Mesenteric fat pad (tissue), 1 donor: ENCODE measurements around the gene RAB36. TPM values are rescaled to one million over a fixed set of nuclear protein-coding genes. Genes with fewer than 3 reads are reported as not detected.

Experiments
- DNase-seq: peaks from one replicate; pipeline ENCODE4 v3.0.0-alpha.2; 2020; ENCODE audit warnings: low spot score
- total RNA-seq: library from RNA; stranded (reverse); fragmentation: NEBNext Ultra II Directional; extraction: Animal tissue kit (Norgen Biotek cat#: 25700); gene quantifications from one replicate; pipeline ENCODE4 v1.2.1, GENCODE V29; 2021
- donor health status: DM: yes; HTN: yes; CAD: no.

Gene RAB36
- total RNA-seq, 1 donor from 2014 or later: 3.2 TPM

- DNase-seq: no peak
These were observed 36.8 kb upstream of the RAB36 start for GRCh38 chr22:23108249-23109078.

GRCh38 chr22:23109079-23109347, 36.3 kb upstream of the RAB36 start:
- no peak for DNase-seq

DNA sequence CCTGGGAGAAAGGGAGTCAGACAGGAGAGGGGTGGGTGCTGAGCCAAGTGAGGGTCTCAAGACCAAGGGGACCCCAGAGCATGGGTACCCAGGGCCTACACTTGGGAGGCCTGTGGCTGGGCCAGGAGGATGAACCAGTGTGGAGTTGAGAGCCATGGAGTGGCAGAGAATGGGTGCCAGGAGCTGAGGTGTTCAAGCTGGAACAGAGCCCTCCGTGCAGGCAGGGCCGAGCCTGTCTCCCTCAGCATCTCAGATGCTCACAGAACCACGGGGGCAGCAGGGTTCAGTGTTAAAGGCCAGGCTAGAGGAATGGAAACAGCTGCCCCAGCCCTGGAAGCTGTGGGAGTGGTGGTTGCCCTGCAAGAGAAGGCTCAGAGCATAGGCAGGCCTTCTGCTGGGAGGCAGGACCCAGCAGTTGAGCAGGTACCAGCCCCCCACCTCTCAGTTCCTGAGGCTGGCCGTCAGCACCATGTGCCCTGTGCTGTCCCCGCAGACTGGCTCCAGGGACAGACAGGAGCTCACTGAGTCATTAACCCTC, 35.8 kb upstream of the RAB36 start:
- no peak for DNase-seq

DNA sequence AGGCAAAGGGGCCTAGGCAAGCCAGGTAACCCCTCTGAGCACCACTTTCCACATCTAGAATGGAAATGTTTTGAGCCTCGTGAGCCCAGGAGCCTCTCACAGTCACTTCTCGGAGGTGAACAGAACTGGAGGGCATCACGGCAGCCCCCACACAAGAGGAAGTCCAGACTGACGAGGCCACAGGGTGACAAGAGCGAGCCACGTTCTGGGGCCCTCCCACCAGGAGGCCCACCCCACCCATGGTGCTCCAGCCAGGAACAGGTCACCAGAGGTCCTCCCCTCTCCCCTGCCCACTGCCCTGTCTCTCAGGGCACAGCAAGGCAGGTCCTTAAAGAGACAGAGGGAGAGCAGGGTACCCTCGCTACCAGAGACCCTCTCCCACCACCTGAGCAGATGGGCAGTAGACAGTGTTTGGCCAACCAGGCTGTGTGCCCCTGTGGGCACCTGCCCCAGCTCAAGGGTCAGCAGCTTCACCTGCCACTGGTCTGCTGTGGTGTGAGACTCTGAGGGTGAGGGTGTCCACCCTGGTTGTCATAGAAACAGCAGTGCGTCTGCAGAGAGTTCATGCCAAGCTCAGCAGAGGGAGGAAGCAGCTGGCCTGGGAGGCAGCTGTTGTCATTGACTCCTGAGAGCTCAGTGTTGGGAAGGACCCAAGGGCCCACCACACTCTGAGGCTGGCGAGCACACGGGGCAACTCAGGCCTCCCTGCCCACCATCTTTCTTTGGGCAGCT, 34.9 kb upstream of the RAB36 start:
- no peak for DNase-seq

DNA sequence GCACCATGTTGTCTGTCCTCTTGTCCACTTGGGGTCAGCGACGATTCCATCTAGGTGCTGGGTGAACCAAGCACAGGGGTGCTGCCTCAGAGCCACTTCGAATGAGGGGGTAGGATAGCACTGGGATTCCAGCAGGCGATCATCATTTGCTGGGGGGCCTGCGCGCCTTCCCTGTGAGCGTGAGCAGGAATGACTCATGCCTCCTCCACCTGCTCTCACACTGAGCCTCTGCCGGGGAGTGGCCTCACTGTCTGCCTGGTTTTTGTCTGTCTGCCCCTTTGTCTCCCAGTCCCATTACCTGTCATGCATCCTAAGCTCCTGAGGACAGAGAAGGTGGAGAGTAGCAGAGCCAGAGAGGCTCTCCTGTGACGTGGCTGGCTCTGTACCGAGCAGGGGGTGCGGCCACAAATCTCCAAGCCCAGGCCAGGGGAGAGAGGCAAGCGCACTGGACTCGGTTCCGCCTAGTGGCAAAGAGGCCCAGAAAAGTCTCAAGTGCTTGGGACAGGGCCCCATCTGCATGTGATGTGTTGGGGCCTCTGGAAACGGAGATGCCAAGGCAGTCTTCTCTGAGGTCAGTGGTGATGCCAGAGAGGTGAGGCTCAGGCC, 34.3 kb upstream of the RAB36 start:
- no peak for DNase-seq

DNA sequence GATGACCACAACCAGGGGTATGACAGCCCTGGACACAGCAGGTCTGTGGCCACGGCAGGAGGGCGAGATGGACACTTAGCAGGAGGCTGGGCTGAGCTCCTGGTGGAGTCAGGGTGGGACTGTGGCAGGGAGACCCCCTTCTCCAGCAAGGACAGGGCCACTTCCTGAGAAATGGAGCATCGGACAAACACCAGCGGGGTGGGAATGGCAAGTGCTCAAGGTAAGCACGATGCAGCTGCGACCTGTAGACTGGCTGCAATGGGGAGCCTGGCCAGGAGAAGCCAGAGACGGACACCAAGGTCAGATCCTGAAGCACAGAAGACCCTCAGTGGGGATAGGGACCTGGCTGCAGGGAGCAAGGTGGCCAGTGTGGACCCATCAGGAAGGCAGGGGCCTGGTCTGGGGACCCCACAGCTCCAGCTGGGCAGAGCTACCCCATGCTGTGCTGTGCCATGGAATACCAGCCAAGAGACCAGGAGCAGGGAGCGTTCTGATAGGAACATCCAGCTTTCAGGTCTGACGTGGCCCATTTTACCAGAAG, 32.7 kb upstream of the RAB36 start:
- DNase-seq: no peak

- no peak for DNase-seq
These were observed 32.0 kb upstream of the RAB36 start for GRCh38 chr22:23113067-23113846.

DNA sequence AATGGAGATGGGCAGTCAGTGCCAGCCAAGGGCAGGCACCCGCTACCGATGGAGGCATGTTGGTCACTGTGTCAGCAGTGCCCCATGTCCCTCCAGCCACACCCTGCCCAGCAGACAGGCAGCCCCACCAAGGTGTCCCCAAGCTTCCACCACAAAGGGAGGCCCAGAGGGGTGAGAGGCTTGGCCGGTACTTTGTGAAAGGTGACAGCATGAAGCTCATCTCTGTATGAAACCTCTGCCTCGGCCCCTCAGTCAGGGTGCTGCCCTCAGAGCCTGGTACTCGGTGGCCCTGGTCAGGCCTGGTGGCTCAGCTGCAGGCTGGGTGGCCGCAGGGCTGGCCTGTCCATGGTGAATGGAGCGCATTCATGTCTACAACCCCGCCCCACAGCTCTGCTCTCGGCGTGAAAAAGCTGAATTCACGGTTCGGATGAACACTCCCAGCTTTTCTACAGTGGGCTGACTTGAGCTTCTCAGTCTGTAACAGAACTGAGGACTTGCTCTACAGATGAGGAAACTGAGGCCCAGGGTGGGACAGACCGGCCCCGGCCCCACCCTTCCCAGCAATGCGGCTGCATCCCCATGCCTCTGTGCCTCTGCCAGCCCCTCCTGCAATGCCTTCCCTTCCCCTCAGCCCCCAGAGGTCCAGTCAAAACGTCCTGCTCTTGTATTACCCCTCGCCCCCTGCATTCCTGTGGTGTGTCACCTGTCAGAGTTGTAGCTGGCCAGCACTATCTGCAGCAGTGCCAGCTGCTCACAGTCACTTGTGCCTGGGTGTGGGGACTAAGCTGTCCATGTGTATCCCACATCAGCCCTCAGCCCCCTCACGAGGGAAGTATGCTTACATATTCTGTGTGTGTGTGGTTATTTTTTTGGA, 31.2 kb upstream of the RAB36 start:
- no peak for DNase-seq

DNA sequence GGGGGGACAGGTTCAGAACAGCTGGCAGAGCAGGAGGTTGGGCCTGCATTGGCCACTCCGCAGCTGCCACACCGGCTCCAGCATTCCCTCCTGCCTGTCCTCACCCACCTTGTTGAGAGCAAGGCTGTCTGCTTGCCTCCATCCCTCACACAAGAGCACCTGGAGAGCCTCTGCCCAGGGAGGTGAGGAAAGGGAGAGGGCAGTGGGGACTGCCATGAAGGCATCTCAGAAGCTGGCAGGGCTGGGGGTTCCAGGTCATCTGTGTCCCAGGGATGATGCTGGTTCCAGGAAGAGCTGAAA, 30.6 kb upstream of the RAB36 start:
- DNase-seq: no peak

DNA sequence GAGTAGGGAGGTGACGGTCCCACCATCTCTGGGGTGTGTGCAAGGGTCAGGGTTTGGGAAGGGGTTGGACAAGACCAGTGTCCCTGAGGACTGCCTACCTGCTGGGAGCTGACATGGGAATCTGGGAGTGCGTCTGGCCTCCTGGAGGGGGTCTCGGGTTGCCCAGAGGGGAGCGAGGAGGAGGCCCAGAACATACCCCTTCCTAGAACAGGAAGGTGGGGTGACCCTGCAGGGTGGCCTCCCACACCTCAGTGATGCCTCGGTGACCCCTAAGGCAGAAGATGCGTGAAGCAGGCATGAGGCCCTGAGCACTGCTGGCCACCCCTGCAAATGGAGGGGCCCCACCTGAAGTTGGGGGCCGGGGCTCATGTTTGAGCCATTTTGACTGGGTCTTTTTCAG, 29.9 kb upstream of the RAB36 start:
- no peak for DNase-seq

- no peak for DNase-seq
These were observed 29.3 kb upstream of the RAB36 start for GRCh38 chr22:23115825-23116494.

DNA sequence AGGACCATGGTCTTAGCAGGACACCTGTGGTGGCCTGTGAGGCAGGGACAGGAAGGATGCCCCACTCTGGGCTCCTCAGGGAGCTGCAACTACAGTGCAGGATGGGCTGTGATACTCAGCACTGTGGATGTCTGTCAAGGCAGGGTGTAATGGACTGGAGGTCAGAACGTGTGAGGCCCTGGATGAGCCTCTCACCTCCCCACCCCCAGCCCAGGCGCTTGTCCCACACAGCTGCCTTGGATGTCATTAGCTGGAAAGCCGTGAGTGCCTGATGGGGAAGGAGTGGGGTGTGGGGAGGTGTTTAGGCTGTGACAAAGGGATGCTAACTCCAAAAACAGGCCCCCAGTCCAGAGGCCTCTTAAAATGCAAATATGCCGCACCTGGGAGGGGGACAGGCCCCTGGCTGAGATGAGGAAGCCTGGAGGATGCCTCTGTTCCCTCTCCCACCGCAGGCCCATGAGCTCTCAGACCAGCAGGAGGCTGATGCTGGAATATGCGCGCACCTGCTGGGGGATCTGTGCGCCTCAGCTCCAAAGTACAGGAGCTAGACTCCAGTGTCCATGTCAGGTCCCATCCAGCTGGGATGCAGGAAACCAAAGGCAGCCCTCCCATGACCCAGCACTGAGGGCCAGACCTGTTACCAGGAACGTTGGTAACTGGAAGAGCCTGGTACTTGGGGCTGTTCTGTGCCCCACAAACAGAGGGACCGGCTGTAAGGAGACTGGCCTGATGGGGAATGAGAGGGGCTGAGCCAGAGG, 28.6 kb upstream of the RAB36 start:
- DNase-seq: no peak

GRCh38 chr22:23117275-23117674, 28.0 kb upstream of the RAB36 start:
- no peak for DNase-seq

- DNase-seq: no peak
These were observed 27.2 kb upstream of the RAB36 start for GRCh38 chr22:23117891-23118646.

DNA sequence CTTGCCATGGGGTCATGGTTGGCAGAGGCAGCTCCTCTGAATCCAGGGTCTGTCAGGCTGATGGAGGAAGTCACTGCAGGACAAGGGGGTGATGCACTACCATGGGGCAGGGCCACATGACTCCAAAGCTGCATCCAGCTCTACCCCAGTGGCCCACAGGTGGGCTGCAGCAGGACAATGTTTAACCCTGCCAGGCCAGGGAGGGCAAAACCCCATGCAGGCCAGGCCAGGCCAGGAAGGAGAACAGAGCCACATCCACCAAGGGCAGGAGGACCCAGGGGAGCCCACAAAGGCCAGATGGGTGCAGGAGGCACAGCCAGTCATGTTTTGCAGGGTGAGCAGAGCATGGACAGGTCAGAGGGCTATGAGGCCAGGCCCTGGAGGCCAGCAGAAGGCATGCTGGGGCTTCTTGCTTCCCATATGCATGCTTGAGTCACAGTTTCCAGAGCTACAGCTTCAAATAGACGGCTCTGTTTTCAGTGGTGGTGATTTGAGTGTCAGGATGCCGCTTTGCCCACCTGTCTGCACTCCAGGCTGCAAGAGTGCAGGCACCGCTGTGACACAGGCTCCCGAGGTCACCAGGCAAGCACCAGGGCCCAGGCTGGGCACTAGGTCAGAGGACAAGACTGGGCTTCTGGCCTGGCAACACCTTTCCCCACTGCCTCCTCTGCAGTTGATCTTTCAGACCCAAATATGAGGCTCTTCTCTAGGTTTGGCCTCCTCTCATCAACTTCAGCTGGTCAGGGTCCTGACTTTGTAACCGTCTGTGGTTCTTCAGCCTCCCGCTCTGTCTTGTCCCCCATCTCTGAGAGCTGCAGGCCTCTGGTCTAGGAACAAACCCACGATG, 26.4 kb upstream of the RAB36 start:
- DNase-seq: no peak

- DNase-seq: no peak
These were observed 25.5 kb upstream of the RAB36 start for GRCh38 chr22:23119494-23120414.
